ENCODE results near the gene SOX5. TPM values are rescaled to one million over a fixed set of nuclear protein-coding genes. Genes with fewer than 3 reads are reported as not detected.
"Not testable (repeated sequence)": the region's sequence is repeated elsewhere in the genome, so short reads cannot be mapped to it uniquely, and the experiment has no call there.

Gene SOX5
- total RNA-seq, 1 donor from 2014 or later: 7.8 TPM

DNA sequence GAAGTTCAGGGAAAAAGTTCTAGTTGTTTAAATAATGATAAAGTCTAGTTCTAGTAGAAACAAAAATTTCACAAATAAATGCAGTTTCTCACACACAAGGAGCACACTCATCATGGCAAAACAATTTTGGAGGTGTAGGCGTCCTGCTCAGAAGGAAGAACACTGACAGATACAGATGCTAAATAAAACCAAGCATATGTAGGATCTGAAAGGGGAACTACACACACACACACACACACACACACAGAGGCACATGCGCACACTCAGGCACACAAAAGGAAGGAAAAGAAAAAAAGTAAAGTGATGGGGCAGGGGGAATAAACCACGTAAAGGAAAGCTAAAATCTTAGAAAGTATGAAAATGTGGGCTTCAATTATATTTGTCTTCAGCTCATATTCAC, 117.7 kb downstream of the SOX5 start:
- no peak for DNase-seq

DNA sequence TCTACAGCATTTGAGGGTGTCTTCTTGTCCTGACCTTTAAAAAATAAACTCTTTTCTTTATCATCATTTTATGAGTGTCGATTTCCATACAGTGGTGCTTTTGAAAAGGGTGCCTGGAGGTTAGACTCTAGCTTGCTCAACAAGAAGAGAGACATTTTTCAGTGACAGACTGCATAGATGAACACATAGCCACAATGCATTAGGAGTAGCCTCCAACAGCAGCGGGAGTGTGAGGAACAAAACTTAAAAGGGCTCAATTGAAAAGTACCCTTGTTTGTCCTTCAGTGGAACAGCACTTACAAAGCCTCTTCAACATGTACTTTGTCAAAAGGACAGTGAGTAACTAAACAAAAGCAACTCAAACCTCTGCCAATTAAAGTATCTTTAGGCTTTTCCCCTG, 119.3 kb downstream of the SOX5 start:
- DNase-seq: no peak

DNA sequence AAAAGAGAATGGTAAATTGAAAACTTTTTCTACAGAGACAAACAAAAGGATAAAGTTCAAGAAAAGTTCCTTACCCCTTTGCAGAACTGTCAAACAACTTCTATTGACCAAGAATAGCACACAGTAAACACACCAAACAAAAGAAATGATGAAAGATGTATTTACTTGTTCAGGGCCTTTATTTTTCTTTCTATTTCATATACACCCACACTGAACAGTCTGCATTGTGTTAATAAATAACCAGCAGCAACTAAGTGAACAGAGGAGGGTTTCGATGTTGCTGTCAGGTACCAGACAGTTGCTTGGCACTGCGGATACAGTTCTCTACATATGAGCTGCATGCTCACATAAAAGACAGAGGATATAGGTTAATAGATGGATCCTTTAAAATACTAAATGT, 122.1 kb downstream of the SOX5 start:
- no peak for DNase-seq

DNA sequence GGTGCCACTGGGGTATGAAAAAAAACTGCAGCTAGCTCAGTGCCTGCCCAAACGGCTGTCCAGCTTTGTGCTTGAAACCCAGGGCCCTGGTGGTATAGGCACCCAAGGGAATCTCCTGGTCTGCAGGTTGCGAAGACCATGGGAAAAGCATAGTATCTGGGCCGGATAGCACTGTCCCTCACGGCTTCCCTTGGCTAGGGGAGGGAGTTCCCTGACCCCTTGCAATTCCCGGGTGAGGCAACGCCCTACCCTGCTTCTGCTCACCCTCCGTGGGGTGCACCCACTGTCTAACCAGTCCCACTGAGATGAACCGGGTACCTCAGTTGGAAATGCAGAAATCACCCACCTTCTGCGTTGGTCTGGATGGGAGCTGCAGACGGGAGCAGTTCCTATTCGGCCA, 124.3 kb downstream of the SOX5 start:
- not testable (repeated sequence) for DNase-seq

DNA sequence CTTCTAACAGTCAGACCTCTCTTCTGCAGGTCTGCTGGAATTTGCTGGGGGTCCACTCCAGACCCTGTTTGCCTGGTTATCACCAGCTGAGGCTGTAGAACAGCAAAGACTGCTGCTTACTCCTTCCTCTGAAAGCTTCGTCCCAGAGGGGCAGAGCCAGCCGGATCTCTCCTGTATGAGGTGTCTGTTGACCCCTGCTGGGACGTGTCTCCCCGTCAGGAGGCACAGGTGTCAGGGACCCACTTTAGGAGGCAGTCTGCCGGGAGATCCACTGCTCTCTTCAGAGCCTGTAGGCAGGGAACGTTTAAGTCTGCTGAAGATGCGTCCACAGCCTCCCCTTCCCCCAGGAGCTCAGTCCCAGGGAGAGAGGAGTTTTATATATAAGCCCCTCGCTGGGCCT, 125.1 kb downstream of the SOX5 start:
- no peak for DNase-seq

DNA sequence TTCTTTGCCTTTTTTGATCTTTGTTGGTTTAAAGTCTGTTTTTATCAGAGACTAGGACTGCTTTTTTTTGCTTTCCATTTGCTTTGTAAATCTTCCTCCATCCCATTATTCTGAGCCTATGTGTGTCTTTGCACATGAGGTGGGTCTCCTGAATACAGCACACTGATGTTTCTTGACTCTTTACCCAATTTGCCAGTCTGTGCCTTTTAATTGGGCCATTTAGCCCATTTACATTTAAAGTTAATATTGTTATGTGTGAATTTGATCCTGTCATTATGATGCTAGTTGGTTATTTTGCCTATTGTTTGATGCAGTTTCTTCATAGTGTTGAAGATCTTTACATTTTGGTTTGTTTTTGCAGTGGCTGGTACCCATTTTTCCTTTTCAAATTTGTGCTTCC, 126.6 kb downstream of the SOX5 start:
- DNase-seq: not testable (repeated sequence)

DNA sequence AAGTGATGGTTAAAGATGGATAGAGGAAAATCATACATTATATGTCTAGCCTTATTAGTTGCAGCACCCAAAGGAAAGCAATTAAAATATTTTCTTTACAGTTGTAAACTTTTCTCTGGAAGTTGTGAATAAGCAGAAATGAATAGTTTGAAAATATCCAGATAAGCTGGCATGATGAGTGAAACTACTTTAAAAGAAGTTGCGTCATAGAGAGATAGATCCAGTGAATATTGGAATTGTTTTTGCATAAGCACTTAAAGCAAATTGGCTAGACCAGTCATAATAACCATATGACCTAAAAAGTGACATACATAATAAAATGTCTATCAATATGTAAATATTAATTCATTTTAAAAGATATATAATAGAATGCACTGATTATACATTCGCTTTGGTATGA, 132.1 kb downstream of the SOX5 start:
- no peak for DNase-seq

DNA sequence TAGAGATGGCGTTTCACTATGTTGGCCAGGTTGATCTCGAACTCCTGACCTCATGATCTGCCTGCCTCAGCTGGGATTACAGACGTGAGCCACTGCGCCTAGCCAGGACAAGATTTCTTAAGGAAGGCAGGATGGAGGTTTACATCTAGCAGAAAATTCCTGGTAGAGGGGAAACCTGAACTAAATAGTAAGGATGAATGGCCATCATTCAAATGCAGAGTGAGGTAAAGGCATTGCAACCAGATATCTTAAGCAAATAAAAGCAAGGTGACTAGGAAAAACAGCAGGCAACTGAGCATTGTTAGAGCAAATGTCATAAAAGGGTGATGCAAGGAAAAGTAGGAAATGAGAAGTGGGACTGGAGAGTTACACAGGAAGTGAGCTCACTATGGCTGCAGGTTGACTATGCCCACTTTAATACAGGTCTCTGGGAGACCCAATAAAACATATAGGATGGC, 133.0 kb downstream of the SOX5 start:
- DNase-seq: no peak

DNA sequence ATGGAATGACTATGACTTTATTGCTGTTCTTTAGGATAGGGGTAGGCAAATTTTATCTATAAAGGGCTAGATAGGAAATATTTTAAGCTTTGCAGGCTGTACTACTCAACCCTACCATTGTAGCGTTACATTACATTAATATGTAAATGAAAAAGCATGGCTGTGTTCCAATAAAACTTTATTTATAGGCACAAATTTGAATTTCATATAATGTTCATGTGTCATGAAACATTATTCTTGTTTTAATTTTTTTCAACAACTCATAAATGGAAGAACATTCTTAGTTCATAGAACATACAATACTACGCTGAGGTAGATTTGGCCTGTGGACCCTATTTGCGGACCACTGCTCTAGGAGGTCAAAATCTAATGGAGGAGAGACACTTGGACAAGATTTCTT, 133.7 kb downstream of the SOX5 start:
- no peak for DNase-seq

DNA sequence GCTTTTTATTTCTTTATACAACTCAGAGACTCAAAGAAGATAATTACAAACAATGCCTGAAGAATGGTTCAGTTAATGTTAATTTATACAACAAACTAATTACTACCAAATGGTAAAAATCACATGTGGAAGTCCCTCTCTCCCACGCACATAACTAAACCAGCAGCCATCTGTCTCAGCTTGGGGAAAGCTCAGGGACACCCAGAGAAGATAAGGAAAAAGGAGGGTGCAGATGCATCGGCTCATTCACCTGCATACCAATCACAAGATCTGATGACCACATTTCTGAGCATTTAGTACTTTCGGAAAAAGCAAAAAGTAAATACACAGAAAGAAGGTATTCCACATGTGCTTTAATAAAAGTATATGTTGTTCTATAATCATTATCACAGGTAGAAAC, 136.3 kb downstream of the SOX5 start:
- DNase-seq: no peak

DNA sequence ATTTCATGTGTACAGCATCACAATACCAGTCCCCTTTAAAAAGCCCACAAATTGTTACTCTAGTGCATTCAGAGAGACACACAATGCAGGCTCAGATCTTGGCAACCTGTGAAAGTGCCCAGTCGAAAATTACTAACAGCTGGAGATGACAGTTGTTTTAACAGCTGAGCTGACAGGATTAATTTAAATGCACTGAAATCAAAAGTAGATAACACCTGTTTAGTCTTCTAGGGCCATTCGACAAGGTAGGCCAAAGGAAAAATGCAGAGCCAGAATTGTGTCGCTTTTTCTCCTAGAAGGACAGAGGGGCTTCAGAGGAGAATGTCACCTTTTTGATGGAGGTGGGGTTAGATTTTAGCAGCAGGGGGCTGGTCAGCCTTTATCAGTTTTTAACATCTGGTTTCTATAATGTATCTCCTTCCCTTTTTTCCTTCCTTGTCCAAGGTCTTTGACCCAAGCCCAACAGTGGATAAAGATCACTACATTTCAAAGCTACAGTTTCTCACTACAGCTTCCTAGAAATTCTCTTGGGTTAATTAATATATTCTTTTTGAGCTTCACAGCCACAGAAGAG, 139.1 kb downstream of the SOX5 start:
- peak; percentile 48 for DNase-seq

DNA sequence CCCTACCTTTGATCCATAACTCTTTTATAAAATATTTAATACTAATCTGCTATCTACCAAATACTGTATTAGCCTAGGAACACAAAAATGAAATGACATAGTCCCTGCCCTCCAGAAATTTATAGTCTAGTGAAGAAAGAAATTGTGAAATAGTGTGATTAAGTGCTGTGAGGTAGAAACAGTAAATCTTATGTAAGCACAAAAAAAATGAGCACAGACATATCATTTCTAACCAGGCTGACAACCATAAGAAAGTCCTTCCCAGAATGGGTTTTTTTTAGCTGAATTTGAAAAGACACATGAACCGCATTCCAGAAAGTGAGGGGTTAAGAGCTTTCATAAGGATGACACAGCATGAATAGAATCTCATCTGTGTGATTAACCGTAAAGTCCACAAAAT, 145.9 kb downstream of the SOX5 start:
- no peak for DNase-seq

DNA sequence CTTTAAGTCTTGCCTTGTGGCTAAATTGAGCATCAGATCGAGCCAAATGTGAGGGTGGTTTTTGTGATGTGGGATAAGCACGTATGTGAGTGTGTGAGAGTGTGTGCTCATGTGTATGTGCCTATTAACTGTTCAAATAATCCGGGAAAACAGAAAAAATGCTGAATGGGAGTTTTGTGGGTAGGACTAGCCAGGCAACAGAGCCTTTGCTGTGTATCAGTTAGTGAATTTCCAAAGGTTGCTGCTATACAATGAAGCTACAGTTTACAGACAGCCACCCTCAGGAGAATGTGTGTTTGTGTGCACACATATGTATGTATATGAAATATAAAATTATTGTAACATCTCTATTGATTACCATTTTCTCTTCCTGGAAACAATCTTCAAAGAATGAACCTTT, 154.0 kb downstream of the SOX5 start:
- DNase-seq: peak; percentile 33

DNA sequence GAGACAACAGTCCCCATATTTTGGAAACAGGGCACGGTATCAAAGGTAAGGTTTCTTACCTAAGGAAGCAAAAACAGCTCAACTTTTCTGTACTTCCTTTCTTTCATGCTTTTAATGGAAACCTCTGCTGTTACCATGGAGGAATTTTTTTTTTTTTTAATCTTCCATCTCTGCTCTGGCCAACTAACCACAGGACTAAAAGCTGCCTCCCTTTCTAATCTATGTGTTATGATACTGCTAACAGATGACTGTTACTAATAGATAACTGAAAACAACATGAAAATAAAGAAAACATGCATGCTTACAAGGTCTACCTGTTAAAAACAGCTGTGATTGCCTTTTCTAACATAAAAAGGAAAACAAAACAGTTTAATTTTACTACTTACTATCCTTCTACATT, 168.4 kb downstream of the SOX5 start:
- DNase-seq: no peak

DNA sequence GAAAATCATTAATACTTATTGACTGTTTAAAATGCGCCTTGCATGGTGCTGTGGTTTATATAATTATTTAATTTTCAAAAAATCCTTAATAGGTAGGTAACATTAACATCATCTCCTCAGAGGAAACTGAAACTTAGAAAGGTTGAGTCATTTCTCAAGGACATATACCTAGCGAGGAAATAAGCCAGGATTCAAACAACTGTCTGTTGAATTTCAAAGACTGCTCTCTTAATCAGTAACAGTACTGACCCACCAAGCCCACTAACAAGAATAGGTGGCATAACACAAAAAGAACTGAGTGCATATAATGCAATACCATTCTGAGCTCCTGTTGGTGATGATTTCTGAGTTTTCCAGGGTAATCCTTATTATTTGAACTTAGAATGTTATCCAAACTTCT, 174.3 kb downstream of the SOX5 start:
- no peak for DNase-seq

DNA sequence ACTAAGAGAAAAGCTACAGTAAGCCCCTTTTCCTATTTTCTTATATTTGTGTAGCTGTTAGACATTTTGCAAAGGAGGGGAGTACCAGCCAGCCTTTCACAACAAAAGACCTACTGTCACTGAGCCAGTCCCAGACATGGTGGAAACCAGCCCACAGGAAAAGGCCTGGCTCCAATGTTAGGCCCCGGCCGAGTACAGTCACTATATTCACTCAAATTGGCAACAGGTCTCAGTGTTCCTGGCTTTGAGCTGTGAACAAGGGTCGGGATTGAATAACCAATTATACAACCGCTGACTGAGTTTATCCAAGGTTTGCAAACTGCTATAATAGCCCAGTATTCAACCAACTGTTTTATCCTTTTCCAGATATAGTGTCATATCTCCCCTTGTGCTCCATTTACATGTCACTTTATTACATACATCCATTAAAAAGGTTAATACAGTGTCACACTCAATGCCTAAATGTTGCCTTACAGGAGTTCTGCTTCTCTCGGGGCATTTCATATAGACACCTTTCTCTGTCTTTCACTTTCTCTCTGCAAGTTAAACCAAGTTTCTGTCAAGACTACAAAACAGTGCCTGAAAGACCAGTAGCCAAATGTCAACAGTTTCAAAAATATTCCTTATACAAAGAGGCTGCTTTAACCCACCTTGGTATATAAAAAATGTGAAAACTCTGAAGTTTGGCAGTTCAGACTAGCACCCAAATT, 178.1 kb downstream of the SOX5 start:
- peak; percentile 76 for DNase-seq

DNA sequence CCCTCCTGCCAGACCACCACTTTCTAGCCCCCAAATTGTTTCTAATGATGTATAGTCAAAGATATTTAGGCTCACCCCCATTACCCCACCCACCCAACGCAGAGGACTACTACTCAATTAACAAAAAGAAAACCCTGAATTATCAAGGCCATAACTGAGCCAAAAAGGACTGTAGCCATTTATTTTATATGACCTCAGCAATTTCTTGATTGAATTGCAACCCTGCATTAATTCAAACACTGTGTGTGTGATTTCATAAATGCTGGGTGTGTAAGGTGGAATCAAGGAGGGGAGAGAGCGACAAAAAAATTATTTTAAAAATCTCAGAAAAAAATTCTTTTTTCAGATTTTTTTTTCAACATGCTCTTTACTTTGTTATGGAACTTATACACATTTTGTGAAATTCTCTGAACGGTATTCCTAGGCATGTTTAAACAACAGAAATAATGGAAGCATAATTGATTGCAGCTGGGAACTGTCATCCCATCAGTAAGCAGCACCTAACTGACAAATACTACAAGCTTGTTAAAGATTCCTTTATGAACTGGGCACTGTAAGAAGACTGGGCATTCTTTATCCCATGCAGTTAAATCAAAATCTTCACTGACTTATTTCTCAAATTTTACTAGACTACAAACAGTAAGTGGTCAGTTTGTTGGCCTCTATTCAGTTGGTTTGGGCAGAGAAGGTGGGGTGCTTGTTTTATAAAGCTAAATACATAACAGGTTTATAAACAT, 179.1 kb downstream of the SOX5 start:
- peak; percentile 4 for DNase-seq

DNA sequence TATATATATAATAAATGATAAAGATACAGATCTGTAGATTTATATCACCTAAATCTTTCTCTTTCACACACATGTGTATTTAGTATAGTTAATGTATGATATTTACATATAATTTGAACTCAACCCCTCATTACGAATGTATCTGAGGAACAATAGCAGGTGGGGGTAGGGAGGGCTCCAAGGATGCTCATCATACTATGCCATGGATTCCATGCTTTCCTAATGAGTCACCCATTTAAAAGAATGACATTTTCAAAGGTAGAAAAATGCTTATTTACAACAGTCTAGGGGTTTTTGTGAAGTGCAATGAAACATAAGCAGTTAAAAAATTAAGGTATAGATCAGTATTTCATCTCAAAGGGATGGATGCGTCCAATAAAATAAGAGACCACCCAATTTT, 181.6 kb downstream of the SOX5 start:
- DNase-seq: no peak

DNA sequence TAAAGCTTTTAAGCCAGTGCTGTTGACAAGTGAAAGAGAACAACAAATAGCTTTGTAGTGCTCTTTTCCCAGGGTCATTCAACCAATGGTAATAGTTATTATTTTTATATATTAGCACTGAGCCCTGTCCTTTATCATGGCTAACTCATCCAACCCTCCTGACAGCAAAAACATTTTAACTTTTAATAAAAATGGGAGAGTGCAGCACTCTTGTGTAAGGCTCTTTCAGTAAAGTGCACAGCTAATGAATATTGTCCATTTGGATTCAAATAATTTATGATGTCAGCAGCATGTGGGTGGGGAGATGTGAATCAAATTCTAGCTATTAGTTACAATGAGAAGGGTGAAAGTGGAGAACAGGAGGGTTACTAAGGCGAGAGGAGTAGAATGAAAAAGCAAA, 185.7 kb downstream of the SOX5 start:
- DNase-seq: no peak

DNA sequence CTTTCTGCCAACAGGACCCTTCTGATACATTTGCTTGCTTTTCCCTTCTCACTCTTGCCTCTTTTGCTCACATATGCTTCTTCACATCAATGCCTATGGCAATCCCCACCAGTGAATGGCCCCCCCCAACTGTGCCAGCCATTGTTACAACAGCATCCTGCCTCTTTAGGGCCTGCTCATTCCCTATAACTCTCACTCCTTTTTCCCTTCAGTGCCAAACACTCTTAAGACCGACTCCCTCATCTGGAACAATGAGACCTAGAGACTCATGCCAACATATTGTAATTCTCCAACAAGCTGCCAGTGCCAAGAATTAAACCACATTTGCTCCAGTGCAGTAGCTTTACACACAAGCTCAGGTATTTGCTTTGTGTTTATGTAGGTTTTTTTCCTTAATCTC, 189.0 kb downstream of the SOX5 start:
- peak; percentile 39 for DNase-seq

DNA sequence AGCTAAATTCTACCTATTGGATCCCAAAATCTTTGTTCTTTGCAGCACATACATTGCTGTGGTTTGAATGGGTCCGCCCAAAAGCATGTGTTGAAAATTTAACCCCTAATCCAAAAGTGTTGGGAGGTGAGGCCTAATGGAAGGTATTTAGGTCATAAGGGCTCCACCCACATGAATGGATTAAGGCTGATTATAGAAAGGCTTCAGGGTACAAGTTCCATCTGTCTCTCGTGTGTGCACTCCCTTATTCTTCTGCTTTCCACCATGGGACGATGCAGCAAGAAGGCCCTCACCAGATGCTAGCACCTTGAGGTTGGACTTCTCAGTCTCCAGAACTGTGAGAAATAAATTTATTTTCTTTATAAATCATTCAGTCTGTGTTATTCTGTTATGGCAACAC, 190.9 kb downstream of the SOX5 start:
- no peak for DNase-seq

DNA sequence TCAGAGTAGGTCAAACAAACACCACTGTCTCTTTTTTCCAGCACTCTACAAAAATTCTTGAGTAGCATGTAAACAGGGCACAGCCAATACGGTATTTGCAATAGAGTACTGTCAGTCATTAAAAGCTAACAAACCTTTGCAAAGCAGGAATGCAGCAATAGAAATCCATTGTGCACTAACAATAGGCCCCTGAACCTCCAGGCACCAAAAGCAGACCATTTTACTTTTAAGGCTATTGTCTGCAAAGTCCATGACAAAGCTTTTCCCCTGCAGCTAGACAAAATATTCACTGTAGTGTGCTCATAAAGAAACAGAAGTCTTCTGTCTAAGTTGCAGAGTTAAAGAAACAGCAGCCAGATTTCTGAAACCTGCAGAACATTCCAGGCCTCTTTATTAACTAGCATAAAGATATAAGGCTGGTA, 191.9 kb downstream of the SOX5 start:
- DNase-seq: peak; percentile 32

DNA sequence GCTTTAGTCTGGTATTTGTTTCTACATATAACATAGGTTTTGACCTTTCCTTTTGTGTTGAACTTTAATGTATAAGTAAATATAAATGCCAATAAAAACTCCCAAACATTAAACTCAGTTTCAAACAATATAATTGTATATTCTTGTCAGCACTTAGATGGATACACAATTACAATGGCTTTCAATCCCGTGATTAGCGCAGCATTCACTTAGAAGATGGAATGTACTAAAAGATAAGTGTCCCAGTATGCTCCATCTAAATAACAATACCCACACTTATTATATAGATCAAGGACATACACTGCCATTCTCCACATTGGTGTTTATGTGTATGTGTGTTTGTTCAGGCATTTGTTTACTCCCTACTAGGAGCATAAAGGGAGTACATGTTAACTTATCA, 193.1 kb downstream of the SOX5 start:
- no peak for DNase-seq
